GM12864 (cell line): ENCODE data around the gene FAM9B.

ENCODE experiments used
- DNase-seq: peaks from one replicate; pipeline ENCODE4 v3.0.0-alpha.2; 2011; ENCODE audit warnings: low read depth
- H3K4me3 ChIP-seq: 2 replicates; pipeline ENCODE4 v1.5.1; 2011; ENCODE audit warnings: mild to moderate bottlenecking, low read depth, low read length, control low read depth
- CTCF ChIP-seq: IDR thresholded peaks from 2 replicates; pipeline ENCODE4 v1.5.1; 2011; ENCODE audit warnings: low read depth, mild to moderate bottlenecking, moderate library complexity, low read length, control low read depth, inconsistent platforms; ENCODE audit errors: missing control alignments

Gene FAM9B

GRCh38 chrX:9033989-9034388, at the start of gene FAM9B:
TSS of gene FAM9B (minus strand) at chrX:9034127. CDS start at chrX:9032986, 1,141 bp downstream.
- no peak for TF ChIP-seq CTCF
- H3K4me3 ChIP-seq, result no peak within 1 kb of the TSS
- DNase-seq, result no peak

DNA sequence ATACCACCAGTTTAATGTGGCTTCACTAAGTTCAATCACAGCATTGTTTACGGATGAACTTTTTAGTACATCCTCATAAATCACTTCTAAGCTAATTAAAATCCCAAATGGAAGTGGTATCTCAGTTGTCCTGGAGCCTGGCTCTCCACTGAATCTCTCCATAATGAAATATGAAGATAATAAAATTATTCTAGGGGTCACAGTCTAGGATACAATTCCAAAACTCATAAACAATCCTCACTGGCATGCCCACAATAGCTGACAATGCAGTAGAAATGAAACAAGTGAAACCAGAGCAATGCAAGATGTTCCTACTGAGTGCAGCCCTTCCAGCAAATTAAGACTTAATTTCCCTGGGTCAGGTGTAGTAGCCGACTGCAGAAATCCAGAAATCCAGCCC, 47.3 kb upstream of the FAM9B start:
- H3K4me3 ChIP-seq, result no peak overlapping the region
- no peak for TF ChIP-seq CTCF
- DNase-seq, result no peak

GRCh38 chrX:9074326-9074725, 40.4 kb upstream of the FAM9B start:
- H3K4me3 ChIP-seq, result no peak overlapping the region
- TF ChIP-seq CTCF, result no peak
- DNase-seq, result no peak

DNA sequence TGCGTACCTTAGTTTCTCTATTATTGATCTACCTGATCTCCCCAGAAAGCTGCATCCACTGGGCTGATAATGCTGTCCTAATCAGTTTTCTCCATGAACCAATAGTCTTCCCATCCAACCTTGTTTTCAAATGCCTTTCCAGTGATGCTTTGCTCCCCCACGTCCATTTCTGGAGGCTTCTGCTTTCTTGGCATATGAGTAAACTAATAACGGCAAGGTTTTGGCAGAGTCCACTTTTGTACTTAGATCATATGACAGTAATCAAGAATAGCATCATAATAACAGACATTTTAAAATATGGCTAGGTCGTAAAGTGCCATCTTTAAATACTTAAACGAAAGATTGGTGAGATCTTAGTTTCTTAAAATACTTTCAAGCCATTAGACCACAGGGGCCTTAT, 38.4 kb upstream of the FAM9B start:
- TF ChIP-seq CTCF, result no peak
- no peak overlapping the region for H3K4me3 ChIP-seq
- no peak for DNase-seq

- H3K4me3 ChIP-seq, result no peak overlapping the region
- DNase-seq, result no peak
- no peak for TF ChIP-seq CTCF
These were observed 37.2 kb upstream of the FAM9B start for GRCh38 chrX:9071031-9071650.

GRCh38 chrX:9069573-9069972, 35.6 kb upstream of the FAM9B start:
- no peak for TF ChIP-seq CTCF
- H3K4me3 ChIP-seq, result no peak overlapping the region
- DNase-seq, result no peak

DNA sequence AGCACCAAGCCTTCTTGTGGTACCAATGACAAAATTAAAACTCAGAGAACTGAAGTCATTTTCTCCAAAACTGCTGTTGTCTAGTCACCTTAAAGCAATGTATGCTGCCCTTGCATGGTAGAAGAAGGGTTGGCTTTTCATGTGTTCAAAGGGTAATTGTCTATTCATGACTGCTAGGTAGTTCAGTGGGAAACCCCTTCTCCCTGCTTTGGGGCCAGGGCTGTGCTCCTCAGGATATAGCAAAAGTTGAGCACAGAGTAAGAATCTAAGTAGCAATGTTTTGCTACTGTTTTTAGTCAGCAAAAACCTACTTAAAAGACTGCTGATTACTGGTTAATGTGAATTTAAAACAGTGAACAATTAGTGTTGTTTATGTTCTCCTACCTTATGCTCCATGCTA, 30.8 kb upstream of the FAM9B start:
- TF ChIP-seq CTCF, result no peak
- no peak for DNase-seq
- no peak overlapping the region for H3K4me3 ChIP-seq
